OCI-LY3 (cell line): Measurements from ENCODE around the gene SND1.

Experiments used
- H2AFZ ChIP-seq: fragments of 200-600, 300-600 bp; shearing (Covaris generic); 2 replicates; pipeline ENCODE4 v1.6.0; 2014; ENCODE audit warnings: antibody characterized with exemption, low read depth, low read length
- H3K27ac ChIP-seq: fragments of 200-600, 300-600 bp; sonication (generic); 2 replicates; pipeline ENCODE4 v1.5.1; 2014; ENCODE audit warnings: mild to moderate bottlenecking, low read length, moderate library complexity, mixed read lengths
- H3K27me3 ChIP-seq: fragments of 200-600, 300-600 bp; sonication (generic); 2 replicates; pipeline ENCODE4 v1.6.1; 2014; ENCODE audit warnings: low read depth, low read length, mixed read lengths
- H3K36me3 ChIP-seq: fragments of 200-600, 300-600 bp; sonication (generic); replicated peaks from 2 replicates; pipeline ENCODE3; 2014; ENCODE audit warnings: low read depth, low read length, mixed read lengths
- H3K4me1 ChIP-seq: fragments of 300-600, 200-600 bp; sonication (generic); 2 replicates; pipeline ENCODE4 v1.6.1; 2014; ENCODE audit warnings: low read length, mixed read lengths
- H3K4me2 ChIP-seq: fragments of 200-600, 300-600 bp; sonication (generic); 2 replicates; pipeline ENCODE4 v1.6.1; 2014; ENCODE audit warnings: low read length, mixed read lengths
- H3K4me3 ChIP-seq: fragments of 300-600, 200-600 bp; sonication (generic); 2 replicates; pipeline ENCODE4 v1.5.1; 2014; ENCODE audit warnings: antibody characterized with exemption, mild to moderate bottlenecking, low read length, moderate library complexity
- H3K79me2 ChIP-seq: fragments of 300-600, 200-600 bp; shearing (Covaris generic); 2 replicates; pipeline ENCODE4 v1.6.1; 2014; ENCODE audit warnings: mild to moderate bottlenecking, low read length, mixed read lengths
- H3K9ac ChIP-seq: fragments of 300-600, 200-600 bp; shearing (Covaris generic); 2 replicates; pipeline ENCODE4 v1.6.0; 2014; ENCODE audit warnings: mild to moderate bottlenecking, low read length, moderate library complexity
- H3K9me3 ChIP-seq: fragments of 200-600, 300-600 bp; shearing (Covaris generic); 2 replicates; pipeline ENCODE4 v1.6.1; 2014; ENCODE audit warnings: low read length, mixed read lengths; ENCODE audit not compliant: insufficient read depth
- H4K20me1 ChIP-seq: fragments of 200-600, 300-600 bp; sonication (generic); 2 replicates; pipeline ENCODE4 v1.6.1; 2016; ENCODE audit warnings: low read length, mixed read lengths; ENCODE audit not compliant: insufficient read depth
- EZH2phosphoT487 ChIP-seq: fragments of 200-600 bp; shearing (Covaris generic); IDR thresholded peaks from 2 replicates; pipeline ENCODE4 v1.6.1; 2018; ENCODE audit warnings: antibody characterized with exemption, mixed run types, low read depth
- TF ChIP-seq, protein P1 (sequence below): fragments of 200-600, 300-600 bp; sonication (generic); IDR thresholded peaks from 2 replicates; pipeline ENCODE4 v1.5.1; 2014; ENCODE audit warnings: antibody characterized with exemption, low read length, low read depth

SND1 gene

DNA sequence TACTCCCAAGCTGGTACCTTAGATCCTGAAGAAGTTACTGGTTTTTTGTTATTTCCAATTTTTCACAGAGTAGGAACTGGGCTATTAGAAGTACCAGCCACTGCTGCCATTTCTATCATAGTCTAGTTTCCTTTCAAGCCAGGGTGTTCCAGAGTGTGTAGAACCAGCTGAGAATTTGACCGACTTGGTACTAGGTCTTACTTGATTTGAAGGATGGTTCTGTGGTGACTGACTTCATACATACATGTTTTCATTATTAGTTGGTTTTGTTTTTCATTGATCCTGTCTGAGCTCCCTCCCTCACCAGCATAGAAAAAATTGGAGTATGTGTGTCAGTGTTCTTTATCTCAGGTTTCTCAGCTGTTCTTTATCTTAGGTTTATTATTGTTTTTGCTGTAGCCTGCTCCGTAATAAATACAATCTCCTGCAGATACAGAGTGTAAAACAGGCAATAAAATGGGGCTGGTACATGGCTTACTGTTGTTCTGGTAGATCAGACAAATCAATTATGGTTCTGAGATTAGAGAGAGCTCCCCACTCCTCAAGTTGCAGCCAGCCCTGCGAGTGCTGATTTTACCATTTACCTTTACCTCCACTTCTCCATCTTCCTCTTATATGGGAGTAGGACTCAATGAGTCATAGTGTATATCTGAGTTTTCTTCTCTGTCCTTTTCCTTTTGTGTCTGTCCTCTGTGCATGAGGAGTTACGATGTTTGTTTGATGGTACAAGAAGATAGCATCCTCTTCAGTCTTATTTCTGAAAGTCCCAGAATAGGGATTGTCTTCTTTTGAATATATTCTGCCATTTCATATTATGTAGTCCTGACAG is 256.6 kb downstream of the SND1 start:
- Histone ChIP-seq H3K4me3 (no peak overlapping the region), H2AFZ (no peak overlapping the region), H3K36me3 (peaks cover 42% of the 10 kb centered on the region), H3K27me3 (no peaks in the 10 kb centered on the region), H3K4me1 (peaks cover 31% of the 10 kb centered on the region), H3K9me3 (no peaks in the 10 kb centered on the region), H3K9ac (no peak overlapping the region), H4K20me1 (peaks cover 52% of the 10 kb centered on the region), H3K27ac (no peak overlapping the region), H3K79me2 (peaks cover 57% of the 10 kb centered on the region), H3K4me2 (no peak overlapping the region)
- TF ChIP-seq, protein P1, sequence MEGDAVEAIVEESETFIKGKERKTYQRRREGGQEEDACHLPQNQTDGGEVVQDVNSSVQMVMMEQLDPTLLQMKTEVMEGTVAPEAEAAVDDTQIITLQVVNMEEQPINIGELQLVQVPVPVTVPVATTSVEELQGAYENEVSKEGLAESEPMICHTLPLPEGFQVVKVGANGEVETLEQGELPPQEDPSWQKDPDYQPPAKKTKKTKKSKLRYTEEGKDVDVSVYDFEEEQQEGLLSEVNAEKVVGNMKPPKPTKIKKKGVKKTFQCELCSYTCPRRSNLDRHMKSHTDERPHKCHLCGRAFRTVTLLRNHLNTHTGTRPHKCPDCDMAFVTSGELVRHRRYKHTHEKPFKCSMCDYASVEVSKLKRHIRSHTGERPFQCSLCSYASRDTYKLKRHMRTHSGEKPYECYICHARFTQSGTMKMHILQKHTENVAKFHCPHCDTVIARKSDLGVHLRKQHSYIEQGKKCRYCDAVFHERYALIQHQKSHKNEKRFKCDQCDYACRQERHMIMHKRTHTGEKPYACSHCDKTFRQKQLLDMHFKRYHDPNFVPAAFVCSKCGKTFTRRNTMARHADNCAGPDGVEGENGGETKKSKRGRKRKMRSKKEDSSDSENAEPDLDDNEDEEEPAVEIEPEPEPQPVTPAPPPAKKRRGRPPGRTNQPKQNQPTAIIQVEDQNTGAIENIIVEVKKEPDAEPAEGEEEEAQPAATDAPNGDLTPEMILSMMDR = no peak
- no peak for TF ChIP-seq EZH2phosphoT487

DNA sequence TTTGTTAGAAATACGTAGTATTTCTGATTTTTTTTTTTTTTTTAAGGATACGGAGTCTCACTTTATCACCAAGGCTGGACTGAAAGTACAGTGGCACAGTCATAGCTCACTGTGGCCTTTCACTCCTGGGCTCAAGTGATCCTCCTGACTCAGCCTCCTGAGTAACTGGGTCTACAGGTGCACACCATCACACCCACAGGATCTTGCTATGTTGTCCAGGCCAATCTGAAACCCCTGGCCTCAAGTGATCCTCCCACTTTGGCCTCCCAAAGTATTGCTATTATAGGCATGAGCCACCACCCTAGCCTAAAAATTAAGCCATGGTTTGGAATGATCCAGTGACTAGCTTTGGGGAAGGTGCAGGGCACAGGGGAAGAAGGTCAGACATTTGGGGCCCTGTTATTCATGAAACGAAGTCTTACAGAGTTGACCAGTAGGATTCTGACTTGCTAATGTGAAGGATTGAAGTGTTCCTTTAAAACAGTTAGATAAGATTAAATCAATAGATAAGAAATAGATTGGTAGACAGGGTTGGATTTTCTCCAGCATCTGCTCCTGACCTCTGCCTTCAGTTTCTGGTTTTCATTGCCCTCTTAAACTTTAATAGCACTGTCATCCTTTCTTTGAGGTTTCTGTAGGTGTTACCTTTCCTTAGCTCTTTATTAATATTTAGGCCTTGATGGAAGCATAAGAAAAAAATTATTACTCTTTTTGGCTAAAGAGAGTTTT is 257.6 kb downstream of the SND1 start:
- Histone ChIP-seq H3K9me3 (no peaks in the 10 kb centered on the region), H3K27ac (no peak overlapping the region), H3K4me3 (no peak overlapping the region), H3K36me3 (peaks cover 43% of the 10 kb centered on the region), H3K79me2 (peaks cover 67% of the 10 kb centered on the region), H2AFZ (no peak overlapping the region), H4K20me1 (peaks cover 58% of the 10 kb centered on the region), H3K27me3 (no peaks in the 10 kb centered on the region), H3K4me1 (peaks cover 31% of the 10 kb centered on the region), H3K4me2 (no peak overlapping the region), H3K9ac (no peak overlapping the region)
- TF ChIP-seq EZH2phosphoT487 = no peak
- TF ChIP-seq, protein P1 = no peak

DNA sequence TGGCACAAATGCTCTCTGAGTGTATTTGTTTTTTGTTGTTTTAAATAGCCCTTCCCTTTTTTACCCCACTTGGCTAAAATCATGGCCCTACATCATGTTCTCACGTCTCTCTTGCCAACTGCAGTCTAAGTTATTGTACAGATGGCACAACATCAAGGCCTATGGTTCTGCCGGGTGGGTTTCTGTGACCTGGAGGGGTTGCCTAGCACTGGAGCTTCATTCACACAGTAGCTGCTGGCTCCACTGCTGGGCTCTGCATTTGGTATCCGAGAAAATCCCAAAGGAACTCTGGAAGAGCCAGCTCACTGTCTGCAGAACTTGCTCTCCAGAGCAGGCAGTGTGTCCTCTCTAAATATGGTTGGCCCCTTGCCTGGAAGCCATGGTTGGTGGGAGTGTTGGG is 258.7 kb downstream of the SND1 start:
- peaks cover 73% of the 10 kb centered on the region for H3K79me2 ChIP-seq
- H3K36me3 ChIP-seq = peaks cover 34% of the 10 kb centered on the region
- H3K27ac ChIP-seq = no peak overlapping the region
- TF ChIP-seq, protein P1 = no peak
- no peak for TF ChIP-seq EZH2phosphoT487
- no peak overlapping the region for H2AFZ ChIP-seq
- no peak overlapping the region for H3K4me2 ChIP-seq
- no peaks in the 10 kb centered on the region for H3K27me3 ChIP-seq
- H3K4me3 ChIP-seq = no peak overlapping the region
- peaks cover 39% of the 10 kb centered on the region for H3K4me1 ChIP-seq
- peaks cover 64% of the 10 kb centered on the region for H4K20me1 ChIP-seq
- no peaks in the 10 kb centered on the region for H3K9me3 ChIP-seq
- no peak overlapping the region for H3K9ac ChIP-seq

DNA sequence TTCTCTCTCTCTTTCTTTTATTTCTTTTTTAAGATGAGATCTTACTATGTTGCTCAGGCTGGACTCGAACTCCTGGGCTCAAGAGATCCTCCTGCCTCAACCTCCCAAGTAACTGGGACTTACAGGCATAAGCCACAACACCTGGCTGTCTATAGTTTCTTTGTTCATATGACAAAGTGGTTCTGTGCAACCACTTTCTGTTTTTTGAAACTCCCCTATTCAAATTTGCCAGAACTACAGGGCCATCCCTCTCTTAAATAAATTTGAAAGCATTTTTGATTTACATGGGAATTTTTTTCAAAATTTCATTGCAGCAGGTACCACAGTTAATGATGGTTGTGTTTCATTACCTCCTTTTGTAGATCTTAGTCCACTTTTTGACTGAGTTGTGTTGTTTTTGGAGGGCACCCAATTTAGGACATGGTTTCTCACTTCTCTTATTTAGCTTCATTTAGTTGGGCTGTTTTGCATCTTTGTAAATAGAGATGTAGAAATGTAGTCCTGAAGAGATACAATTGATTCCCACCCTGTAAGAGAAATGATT is 260.0 kb downstream of the SND1 start:
- Histone ChIP-seq H3K4me2 (peak overlapping the region; percentile 54), H3K9me3 (no peaks in the 10 kb centered on the region), H2AFZ (no peak overlapping the region), H4K20me1 (peaks cover 74% of the 10 kb centered on the region), H3K27ac (peak overlapping the region; percentile 72), H3K4me1 (peaks cover 46% of the 10 kb centered on the region), H3K79me2 (peaks cover 71% of the 10 kb centered on the region), H3K36me3 (peaks cover 28% of the 10 kb centered on the region), H3K9ac (no peak overlapping the region), H3K27me3 (no peaks in the 10 kb centered on the region), H3K4me3 (peak overlapping the region; percentile 25)
- no peak for TF ChIP-seq EZH2phosphoT487
- TF ChIP-seq, protein P1 = no peak
